ENCODE results near the gene OPHN1. TPM values are rescaled to one million over a fixed set of nuclear protein-coding genes. Genes with fewer than 3 reads are reported as not detected.
"Not testable (repeated sequence)": the region's sequence is repeated elsewhere in the genome, so short reads cannot be mapped to it uniquely, and the experiment has no call there.

OPHN1 gene
- total RNA-seq, 3 donors from 2014 or later, result 7.5 to 9.5 (median 7.6) TPM

DNA sequence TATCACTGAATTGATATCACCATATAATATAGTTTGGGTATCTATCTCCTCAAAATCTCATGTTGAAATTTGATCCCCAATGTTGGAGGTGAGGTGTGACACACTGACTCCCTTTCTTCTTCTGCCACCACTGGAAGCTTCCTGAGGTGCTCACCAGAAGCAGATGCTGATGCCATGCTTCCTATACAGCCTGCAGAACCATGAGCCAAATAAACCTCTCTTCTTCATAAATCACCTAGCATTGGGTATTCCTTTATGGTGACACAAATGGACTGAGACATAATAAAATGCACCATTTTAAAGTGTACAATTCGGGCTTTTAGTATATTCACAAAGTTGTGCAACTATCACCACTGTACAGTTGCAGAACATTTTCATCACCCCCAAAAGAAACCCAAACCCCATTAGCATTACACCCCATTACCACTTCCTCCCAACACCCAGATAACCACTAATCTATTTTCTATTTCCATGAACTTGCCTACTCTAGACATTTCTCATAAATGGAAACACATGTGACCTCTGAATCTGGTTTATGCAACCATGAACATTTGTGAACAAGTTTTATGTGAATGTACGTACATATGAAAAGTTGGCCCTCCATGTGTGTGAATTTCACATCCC lies 148.9 kb downstream of the OPHN1 start:
- H3K4me1 ChIP-seq (ENCODE audit: low read depth), result no peaks in the 10 kb centered on the region
- ATAC-seq, result no peak
- intact Hi-C loops (cut with DNase I, micrococcal nuclease), result no loop called here
- no peak for DNase-seq
- H3K36me3 ChIP-seq (ENCODE audit: low read depth), result no peaks in the 10 kb centered on the region
- no peaks in the 10 kb centered on the region for H3K9me3 ChIP-seq
- TF ChIP-seq, protein P1, sequence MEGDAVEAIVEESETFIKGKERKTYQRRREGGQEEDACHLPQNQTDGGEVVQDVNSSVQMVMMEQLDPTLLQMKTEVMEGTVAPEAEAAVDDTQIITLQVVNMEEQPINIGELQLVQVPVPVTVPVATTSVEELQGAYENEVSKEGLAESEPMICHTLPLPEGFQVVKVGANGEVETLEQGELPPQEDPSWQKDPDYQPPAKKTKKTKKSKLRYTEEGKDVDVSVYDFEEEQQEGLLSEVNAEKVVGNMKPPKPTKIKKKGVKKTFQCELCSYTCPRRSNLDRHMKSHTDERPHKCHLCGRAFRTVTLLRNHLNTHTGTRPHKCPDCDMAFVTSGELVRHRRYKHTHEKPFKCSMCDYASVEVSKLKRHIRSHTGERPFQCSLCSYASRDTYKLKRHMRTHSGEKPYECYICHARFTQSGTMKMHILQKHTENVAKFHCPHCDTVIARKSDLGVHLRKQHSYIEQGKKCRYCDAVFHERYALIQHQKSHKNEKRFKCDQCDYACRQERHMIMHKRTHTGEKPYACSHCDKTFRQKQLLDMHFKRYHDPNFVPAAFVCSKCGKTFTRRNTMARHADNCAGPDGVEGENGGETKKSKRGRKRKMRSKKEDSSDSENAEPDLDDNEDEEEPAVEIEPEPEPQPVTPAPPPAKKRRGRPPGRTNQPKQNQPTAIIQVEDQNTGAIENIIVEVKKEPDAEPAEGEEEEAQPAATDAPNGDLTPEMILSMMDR (IDR thresholded peaks at IDR 0.05), result no peak
- H3K4me3 ChIP-seq, result no peak overlapping the region

DNA sequence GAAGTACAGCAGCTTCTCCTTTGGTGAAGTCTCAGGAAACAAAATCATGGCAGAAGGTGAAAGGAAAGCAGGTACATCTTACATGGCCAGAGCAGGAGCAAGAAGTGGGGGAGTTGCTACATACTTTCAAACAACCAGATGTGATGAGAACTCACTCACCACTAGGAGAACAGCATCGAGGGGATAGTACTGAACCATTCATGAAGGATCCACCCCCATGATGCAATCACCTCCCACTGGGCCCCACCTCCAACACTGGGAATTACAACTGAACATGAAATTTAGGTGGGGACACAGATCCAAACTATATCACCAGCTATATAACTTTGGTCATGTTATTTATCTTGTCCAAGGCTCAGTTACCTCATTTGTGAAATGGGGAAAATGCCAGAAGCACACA lies 159.4 kb downstream of the OPHN1 start:
- no peaks in the 10 kb centered on the region for H3K9me3 ChIP-seq
- no peak for DNase-seq
- no peaks in the 10 kb centered on the region for H3K4me1 ChIP-seq (ENCODE audit: low read depth)
- intact Hi-C loops (cut with DNase I, micrococcal nuclease), result no loop called here
- TF ChIP-seq, protein P1 (IDR thresholded peaks at IDR 0.05), result no peak
- no peak for ATAC-seq
- no peak overlapping the region for H3K4me3 ChIP-seq
- no peaks in the 10 kb centered on the region for H3K36me3 ChIP-seq (ENCODE audit: low read depth)

DNA sequence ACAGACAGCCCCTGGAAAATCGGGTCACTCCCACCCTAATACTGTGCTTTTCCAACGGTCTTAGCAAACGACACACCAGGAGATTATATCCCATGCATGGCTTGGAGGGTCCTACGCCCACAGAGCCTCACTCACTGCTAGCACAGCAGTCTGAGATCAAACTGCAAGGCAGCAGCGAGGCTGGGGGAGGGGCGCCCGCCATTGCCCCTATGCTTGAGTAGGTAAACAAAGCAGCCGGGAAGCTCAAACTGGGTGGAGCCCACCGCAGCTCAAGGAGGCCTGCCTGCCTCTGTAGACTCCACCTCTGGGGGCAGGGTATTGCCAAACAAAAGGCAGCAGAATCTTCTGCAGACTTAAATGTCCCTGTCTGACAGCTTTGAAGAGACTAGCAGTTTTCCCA lies 168.5 kb downstream of the OPHN1 start:
- intact Hi-C loops (cut with DNase I, micrococcal nuclease); H3K36me3 ChIP-seq (ENCODE audit: low read depth); DNase-seq; ATAC-seq; H3K4me3 ChIP-seq; H3K9me3 ChIP-seq; H3K4me1 ChIP-seq (ENCODE audit: low read depth): not testable (repeated sequence)

DNA sequence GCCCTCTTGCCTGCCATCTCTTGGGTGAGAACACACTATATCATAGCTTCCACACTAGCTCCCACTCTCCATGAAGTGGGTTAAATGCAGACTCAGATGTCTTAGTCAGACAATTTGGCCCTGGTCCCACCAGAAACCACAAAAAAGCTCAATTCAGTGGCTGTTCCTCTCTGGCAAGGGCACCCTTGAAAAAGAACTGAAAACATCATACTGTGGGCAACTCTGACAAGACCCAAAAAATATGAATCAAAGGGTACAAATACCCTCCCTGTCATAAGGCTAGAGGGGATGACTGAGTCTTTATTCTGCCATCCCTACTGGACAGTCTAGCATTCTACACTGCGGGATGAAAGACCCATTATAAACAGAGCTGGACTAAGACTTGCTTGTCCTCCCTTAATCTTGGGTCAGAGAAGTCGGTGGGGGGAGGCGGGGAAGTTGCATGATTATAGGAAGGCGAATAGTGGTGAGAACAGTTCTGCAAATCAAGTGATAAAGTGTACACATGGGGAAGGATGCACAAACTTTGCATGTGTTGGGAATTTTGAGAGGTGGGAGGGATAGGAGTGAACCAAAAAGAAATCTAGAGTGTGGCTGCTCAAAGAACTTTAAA lies 172.1 kb downstream of the OPHN1 start:
- DNase-seq (no peak), ATAC-seq (no peak)
- Histone ChIP-seq H3K9me3 (no peaks in the 10 kb centered on the region), H3K4me1 (ENCODE audit: low read depth) (no peaks in the 10 kb centered on the region), H3K36me3 (ENCODE audit: low read depth) (no peaks in the 10 kb centered on the region), H3K4me3 (no peak overlapping the region)
- intact Hi-C loops (cut with DNase I, micrococcal nuclease), result no loop called here
- TF ChIP-seq, protein P1 (IDR thresholded peaks at IDR 0.05), result no peak

DNA sequence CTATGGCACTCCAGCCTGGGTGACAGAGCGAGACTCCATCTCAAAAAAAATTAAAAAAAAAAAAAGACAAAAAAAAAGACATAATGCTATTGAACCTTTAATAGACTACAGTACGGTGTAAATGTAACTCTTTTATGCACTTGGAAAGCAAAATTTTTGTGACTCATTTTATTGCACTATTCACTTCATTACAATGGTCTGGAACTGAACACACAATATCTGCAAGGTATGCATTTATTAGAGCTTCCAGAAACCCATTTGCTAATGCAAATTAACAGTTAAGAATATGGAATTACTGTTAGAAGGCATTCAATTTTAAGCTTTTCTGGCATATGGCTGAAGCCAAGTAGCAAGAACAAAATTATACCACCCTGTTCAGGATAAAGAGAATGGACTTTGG lies 176.3 kb downstream of the OPHN1 start:
- Histone ChIP-seq H3K4me3 (no peak overlapping the region), H3K36me3 (ENCODE audit: low read depth) (no peaks in the 10 kb centered on the region), H3K9me3 (no peaks in the 10 kb centered on the region), H3K4me1 (ENCODE audit: low read depth) (no peaks in the 10 kb centered on the region)
- intact Hi-C loops (cut with DNase I, micrococcal nuclease), result no loop called here
- DNase-seq, result no peak
- TF ChIP-seq, protein P1 (IDR thresholded peaks at IDR 0.05), result no peak
- ATAC-seq, result no peak

DNA sequence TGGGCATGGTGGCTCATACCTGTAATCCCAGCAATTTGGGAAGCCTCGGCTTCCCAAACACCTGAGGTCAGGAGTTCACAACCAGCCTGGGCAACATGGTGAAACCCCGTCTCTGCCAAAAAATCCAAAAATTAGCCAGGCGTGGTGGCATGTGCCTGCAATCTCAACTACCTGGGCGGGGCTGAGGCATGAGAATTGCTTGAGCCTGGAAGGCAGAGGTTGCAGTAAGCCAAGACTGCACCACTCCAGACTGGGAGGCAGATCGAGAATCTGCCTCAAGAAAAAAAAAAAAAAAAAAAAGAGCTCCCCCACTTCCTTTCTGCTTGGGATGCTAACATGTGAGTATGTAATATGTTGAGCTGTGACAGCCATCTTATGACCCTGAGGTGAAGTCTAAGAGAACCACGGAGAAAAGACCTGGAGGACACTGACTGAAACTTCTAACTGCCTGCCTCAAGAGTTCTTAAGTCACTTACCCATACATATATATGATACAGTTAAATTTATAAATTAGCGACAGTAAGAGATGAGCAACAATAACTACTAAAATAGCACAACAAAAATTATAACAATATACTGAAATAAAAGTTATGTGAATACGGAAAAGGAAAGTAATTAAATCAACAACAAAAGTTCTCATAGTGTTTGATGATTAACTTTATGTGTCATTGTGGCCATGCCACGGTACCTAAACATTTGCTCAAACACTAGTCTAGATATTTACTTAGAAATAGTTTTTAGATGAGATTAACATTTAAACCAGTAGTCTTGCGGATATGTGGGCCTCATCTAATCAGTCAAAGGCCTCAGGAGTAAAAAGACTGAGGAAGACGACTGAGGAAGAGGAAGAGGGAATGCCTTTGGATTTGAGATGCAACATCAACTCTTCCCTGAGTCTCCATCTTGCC lies 178.3 kb downstream of the OPHN1 start:
- Histone ChIP-seq H3K36me3 (ENCODE audit: low read depth) (no peaks in the 10 kb centered on the region), H3K4me3 (no peak overlapping the region), H3K4me1 (ENCODE audit: low read depth) (no peaks in the 10 kb centered on the region), H3K9me3 (no peaks in the 10 kb centered on the region)
- DNase-seq (peak in 1 of 3 donors; percentile 7), ATAC-seq (peak; percentile 74)
- intact Hi-C loops (cut with DNase I, micrococcal nuclease), result no loop called here
- TF ChIP-seq, protein P1 (IDR thresholded peaks at IDR 0.05), result no peak

Data from mucosa of descending colon (tissue), 3 donors.